SK-N-SH treated with all-trans-retinoic acid at 6 μM for 48 hours (cell line): ENCODE measurements around the gene SLC28A1.

Experiments used
- ARNTL ChIP-seq: fragments of 450-650 bp; formaldehyde crosslinking; IDR thresholded peaks from 2 replicates; pipeline ENCODE4 v1.5.0; 2020; ENCODE audit warnings: low read depth, mild to moderate bottlenecking, moderate library complexity, borderline replicate concordance
- BACH2 ChIP-seq: fragments of 250-450 bp; sonication (Bioruptor Pico); IDR thresholded peaks from 2 replicates; pipeline ENCODE4 v1.9.0; 2021; ENCODE audit warnings: mild to moderate bottlenecking, borderline replicate concordance
- CSDC2 ChIP-seq: fragments of 250-450 bp; sonication (Bioruptor Pico); IDR thresholded peaks from 2 replicates; pipeline ENCODE4 v1.5.0; 2020; ENCODE audit warnings: mild to moderate bottlenecking, moderate library complexity
- ESRRG ChIP-seq: fragments of 250-450 bp; sonication (Bioruptor Pico); IDR thresholded peaks from 2 replicates; pipeline ENCODE4 v1.6.1; 2021; ENCODE audit warnings: mild to moderate bottlenecking
- RARB ChIP-seq: fragments of 250-450 bp; sonication (Bioruptor Pico); IDR thresholded peaks from 2 replicates; pipeline ENCODE4 v1.8.0; 2021; ENCODE audit warnings: mild to moderate bottlenecking, moderate library complexity
- SNAI2 ChIP-seq: fragments of 250-450 bp; sonication (Bioruptor Pico); IDR thresholded peaks from 2 replicates; pipeline ENCODE4 v1.5.0; 2020; ENCODE audit warnings: mild to moderate bottlenecking, moderate library complexity
- TCF4 ChIP-seq: fragments of 250-450 bp; sonication (Bioruptor Pico); IDR thresholded peaks from 2 replicates; pipeline ENCODE4 v1.8.0; 2021; ENCODE audit warnings: mild to moderate bottlenecking, moderate library complexity, borderline replicate concordance
- TOX ChIP-seq: fragments of 250-450 bp; sonication (Bioruptor Pico); IDR thresholded peaks from 2 replicates; pipeline ENCODE4 v1.8.0; 2021; ENCODE audit warnings: mild to moderate bottlenecking, moderate library complexity, borderline replicate concordance
- ZFP3 ChIP-seq: fragments of 250-450 bp; sonication (Bioruptor Pico); IDR thresholded peaks from 2 replicates; pipeline ENCODE4 v1.5.0; 2020; ENCODE audit warnings: mild to moderate bottlenecking, moderate library complexity
- ZFP30 ChIP-seq: fragments of 450-650 bp; formaldehyde crosslinking; IDR thresholded peaks from 2 replicates; pipeline ENCODE4 v1.5.0; 2022; ENCODE audit warnings: mild to moderate bottlenecking, moderate library complexity
- ZNF565 ChIP-seq: fragments of 450-650 bp; formaldehyde crosslinking; conservative IDR thresholded peaks from 2 replicates; pipeline ENCODE4 v1.5.0; 2020; ENCODE audit warnings: low read depth, mild to moderate bottlenecking, moderate library complexity
- TF ChIP-seq, protein P1 (sequence below): fragments of 250-450 bp; sonication (Bioruptor Pico); IDR thresholded peaks from 2 replicates; pipeline ENCODE4 v1.8.0; 2020; ENCODE audit warnings: mild to moderate bottlenecking, moderate library complexity, borderline replicate concordance
- TF ChIP-seq, protein P2 (sequence below): fragments of 250-450 bp; sonication (Bioruptor Pico); IDR thresholded peaks from 2 replicates; pipeline ENCODE4 v1.5.1; 2021; ENCODE audit warnings: mild to moderate bottlenecking, moderate library complexity
- TF ChIP-seq, protein P3 (sequence below): fragments of 250-450 bp; sonication (Bioruptor Pico); IDR thresholded peaks from 2 replicates; pipeline ENCODE4 v1.5.1; 2020; ENCODE audit warnings: low read depth, mild to moderate bottlenecking, moderate library complexity

DNA sequence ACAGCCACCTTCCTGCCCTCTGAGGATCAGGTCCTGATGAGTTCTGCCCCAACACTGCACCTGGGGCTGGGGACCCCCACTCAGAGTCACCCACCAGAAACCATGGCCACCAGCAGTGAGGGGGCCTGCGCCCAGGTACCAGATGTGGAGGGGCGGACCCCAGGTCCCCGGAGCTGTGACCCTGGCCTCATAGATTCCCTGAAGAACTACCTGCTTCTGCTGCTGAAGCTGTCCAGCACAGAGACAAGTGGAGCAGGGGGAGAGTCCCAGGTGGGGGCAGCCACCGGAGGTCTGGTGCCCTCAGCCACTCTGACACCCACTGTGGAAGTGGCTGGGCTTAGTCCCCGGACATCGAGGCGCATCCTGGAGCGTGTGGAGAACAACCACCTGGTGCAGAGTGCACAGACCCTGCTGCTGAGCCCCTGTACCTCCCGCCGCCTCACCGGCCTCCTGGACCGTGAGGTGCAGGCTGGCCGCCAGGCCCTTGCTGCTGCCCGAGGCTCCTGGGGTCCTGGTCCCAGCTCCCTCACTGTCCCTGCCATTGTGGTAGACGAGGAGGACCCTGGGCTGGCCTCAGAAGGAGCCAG is 27.0 kb upstream of the SLC28A1 start:
- TF ChIP-seq, protein P1, sequence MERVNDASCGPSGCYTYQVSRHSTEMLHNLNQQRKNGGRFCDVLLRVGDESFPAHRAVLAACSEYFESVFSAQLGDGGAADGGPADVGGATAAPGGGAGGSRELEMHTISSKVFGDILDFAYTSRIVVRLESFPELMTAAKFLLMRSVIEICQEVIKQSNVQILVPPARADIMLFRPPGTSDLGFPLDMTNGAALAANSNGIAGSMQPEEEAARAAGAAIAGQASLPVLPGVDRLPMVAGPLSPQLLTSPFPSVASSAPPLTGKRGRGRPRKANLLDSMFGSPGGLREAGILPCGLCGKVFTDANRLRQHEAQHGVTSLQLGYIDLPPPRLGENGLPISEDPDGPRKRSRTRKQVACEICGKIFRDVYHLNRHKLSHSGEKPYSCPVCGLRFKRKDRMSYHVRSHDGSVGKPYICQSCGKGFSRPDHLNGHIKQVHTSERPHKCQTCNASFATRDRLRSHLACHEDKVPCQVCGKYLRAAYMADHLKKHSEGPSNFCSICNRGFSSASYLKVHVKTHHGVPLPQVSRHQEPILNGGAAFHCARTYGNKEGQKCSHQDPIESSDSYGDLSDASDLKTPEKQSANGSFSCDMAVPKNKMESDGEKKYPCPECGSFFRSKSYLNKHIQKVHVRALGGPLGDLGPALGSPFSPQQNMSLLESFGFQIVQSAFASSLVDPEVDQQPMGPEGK (CRISPR knock-in tag): no peak
- no peak for TF ChIP-seq ZNF565 (CRISPR knock-in tag)
- TF ChIP-seq ZFP30 (CRISPR knock-in tag): no peak
- no peak for TF ChIP-seq ARNTL (CRISPR knock-in tag)
- TF ChIP-seq, protein P2, sequence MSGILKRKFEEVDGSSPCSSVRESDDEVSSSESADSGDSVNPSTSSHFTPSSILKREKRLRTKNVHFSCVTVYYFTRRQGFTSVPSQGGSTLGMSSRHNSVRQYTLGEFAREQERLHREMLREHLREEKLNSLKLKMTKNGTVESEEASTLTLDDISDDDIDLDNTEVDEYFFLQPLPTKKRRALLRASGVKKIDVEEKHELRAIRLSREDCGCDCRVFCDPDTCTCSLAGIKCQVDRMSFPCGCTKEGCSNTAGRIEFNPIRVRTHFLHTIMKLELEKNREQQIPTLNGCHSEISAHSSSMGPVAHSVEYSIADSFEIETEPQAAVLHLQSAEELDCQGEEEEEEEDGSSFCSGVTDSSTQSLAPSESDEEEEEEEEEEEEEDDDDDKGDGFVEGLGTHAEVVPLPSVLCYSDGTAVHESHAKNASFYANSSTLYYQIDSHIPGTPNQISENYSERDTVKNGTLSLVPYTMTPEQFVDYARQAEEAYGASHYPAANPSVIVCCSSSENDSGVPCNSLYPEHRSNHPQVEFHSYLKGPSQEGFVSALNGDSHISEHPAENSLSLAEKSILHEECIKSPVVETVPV (CRISPR knock-in tag): no peak
- TF ChIP-seq BACH2 (CRISPR knock-in tag): no peak
- TF ChIP-seq, protein P3, sequence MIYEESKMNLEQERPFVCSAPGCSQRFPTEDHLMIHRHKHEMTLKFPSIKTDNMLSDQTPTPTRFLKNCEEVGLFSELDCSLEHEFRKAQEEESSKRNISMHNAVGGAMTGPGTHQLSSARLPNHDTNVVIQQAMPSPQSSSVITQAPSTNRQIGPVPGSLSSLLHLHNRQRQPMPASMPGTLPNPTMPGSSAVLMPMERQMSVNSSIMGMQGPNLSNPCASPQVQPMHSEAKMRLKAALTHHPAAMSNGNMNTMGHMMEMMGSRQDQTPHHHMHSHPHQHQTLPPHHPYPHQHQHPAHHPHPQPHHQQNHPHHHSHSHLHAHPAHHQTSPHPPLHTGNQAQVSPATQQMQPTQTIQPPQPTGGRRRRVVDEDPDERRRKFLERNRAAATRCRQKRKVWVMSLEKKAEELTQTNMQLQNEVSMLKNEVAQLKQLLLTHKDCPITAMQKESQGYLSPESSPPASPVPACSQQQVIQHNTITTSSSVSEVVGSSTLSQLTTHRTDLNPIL (CRISPR knock-in tag): no peak
- TF ChIP-seq TOX (CRISPR knock-in tag): no peak
- TF ChIP-seq CSDC2: no peak
- no peak for TF ChIP-seq TCF4 (CRISPR knock-in tag)
- no peak for TF ChIP-seq SNAI2 (CRISPR knock-in tag)
- TF ChIP-seq ZFP3: no peak
- no peak for TF ChIP-seq ESRRG
- no peak for TF ChIP-seq RARB
